GM18951 (cell line): ENCODE data around the gene PCDHGA8.
A peak's percentile ranks its signal among the peaks of the same experiment; 100 is the strongest.
"Not testable (repeated sequence)": the region's sequence is repeated elsewhere in the genome, so short reads cannot be mapped to it uniquely, and the experiment has no call there.

ENCODE experiments used
- POLR2A ChIP-seq: IDR thresholded peaks from 4 replicates; pipeline ENCODE4 v1.6.1; 2011; ENCODE audit warnings: mild to moderate bottlenecking; ENCODE audit not compliant: insufficient read length, insufficient read depth; ENCODE audit errors: extremely low read depth
- in situ Hi-C: fragments of 300-500 bp; cut with MboI; formaldehyde crosslinking; loops from one replicate; pipeline ENCODE4 v1.12.0; 2022; ENCODE audit warnings: low sequenced_read_pairs, mixed read lengths, inconsistent platforms; ENCODE audit not compliant: unreplicated experiment

The PCDHGA8 gene

GRCh38 chr5:141430332-141431113, 38.1 kb downstream of the PCDHGA8 start, which contains the start of gene PCDHGA12:
Gene PCDHGA12 (plus strand): TSS chr5:141430507. CDS start chr5:141430760, 253 bp downstream.
- in situ Hi-C loops = no loop called here
- TF ChIP-seq POLR2A = no peak

DNA sequence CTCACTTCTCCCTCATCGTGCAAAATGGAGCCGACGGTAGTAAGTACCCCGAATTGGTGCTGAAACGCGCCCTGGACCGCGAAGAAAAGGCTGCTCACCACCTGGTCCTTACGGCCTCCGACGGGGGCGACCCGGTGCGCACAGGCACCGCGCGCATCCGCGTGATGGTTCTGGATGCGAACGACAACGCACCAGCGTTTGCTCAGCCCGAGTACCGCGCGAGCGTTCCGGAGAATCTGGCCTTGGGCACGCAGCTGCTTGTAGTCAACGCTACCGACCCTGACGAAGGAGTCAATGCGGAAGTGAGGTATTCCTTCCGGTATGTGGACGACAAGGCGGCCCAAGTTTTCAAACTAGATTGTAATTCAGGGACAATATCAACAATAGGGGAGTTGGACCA, 38.9 kb downstream of the PCDHGA8 start:
- in situ Hi-C loops = no loop called here
- TF ChIP-seq POLR2A = peak; percentile 44

- in situ Hi-C loops = not testable (repeated sequence)
These were observed 39.9 kb downstream of the PCDHGA8 start for GRCh38 chr5:141432308-141432707.

DNA sequence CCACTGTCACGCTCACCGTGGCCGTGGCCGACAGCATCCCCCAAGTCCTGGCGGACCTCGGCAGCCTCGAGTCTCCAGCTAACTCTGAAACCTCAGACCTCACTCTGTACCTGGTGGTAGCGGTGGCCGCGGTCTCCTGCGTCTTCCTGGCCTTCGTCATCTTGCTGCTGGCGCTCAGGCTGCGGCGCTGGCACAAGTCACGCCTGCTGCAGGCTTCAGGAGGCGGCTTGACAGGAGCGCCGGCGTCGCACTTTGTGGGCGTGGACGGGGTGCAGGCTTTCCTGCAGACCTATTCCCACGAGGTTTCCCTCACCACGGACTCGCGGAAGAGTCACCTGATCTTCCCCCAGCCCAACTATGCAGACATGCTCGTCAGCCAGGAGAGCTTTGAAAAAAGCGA, 40.3 kb downstream of the PCDHGA8 start:
- in situ Hi-C loops = not testable (repeated sequence)

DNA sequence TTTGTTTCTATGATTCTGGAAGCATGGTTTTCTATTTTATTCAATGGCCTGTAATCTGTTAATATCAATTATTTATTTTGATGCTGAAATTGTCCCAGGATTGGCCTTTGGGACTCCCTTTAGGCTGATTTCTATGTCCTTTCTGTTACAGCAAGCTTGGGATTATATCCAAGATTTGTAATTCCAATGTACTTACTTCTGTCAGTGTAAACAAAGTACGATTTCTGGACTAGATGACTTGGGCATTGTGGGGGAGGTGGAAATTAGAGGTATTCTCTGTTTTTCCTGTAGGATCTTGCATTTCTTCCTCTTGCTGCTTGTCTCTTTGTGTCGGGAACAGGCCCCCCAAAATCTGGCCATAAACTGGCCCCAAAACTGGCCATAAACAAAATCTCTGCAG, 41.6 kb downstream of the PCDHGA8 start:
- TF ChIP-seq POLR2A = no peak
- in situ Hi-C loops = no loop called here

DNA sequence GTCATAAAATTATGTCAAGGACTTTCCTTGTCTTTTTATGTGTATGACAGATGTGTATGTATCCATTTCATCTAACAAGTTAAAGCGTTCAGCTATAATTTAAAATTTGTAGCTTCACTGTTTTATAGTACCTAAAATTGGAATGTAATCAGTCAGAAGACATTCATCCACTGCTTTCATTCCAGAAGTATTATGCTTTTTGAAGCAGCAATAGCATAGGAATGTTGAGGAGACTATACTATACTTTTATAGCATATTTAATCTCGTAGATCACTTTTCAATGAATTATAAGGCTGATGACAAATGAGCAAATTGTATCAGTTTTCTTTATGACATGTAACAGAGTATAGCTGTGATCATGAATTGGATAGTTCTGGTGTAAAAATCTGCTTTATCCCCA, 44.8 kb downstream of the PCDHGA8 start:
- no peak for TF ChIP-seq POLR2A

DNA sequence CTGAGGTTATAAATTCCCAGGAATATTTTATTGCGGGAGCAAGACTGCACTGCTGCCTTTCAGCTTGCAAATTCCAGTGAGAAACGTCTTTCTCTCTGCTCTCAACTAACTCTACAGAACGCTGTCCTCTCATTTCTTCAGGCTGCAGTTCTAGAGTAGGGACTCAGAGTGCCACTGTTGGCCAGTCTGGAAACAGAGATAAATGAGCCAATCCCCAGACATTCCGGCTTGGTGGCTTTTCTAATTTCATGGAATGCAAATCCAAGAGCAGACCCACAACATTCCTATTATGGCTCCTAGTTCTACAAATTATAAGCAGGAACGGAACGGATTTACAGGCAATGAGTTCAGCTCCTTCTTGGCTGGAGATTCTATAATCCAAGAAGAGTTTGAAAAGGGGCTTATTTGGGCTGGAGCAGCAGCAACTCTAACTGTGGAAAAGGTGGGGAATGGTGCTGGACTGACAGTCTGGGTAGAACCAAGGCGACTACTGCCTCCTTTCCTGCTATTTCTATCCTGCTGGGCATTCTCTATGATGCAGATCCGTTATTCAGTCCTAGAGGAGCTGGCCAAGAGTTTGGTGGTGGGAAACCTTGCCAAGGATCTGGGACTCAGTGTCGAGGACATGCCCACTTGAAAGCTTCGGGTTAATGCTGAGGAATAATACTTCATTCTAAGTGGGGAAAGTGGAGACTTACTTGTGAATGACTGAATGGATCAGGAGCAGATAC, 47.1 kb downstream of the PCDHGA8 start:
- in situ Hi-C loops = no loop called here
- TF ChIP-seq POLR2A = no peak

More for the DNA sequence above, 44.8 kb downstream of the PCDHGA8 start:
- in situ Hi-C loops = no loop called here

GRCh38 chr5:141440341-141440740, 47.9 kb downstream of the PCDHGA8 start:
- in situ Hi-C loops = no loop called here
- TF ChIP-seq POLR2A = no peak

- no peak for TF ChIP-seq POLR2A
- in situ Hi-C loops = no loop called here
These were observed 49.2 kb downstream of the PCDHGA8 start for GRCh38 chr5:141441571-141442170.
